Neural cell (in vitro differentiated cells): ENCODE measurements around the gene GOLGA8B. TPM values are rescaled to one million over a fixed set of nuclear protein-coding genes. Genes with fewer than 3 reads are reported as not detected.

Experiments used
- H2AFZ ChIP-seq: fragments of 200-600, 300-800 bp; sonication (generic), shearing (Covaris generic); 2 replicates; pipeline ENCODE4 v1.6.0; 2014; ENCODE audit warnings: low read depth, mild to moderate bottlenecking, antibody characterized with exemption, low read length, moderate library complexity
- H3F3A ChIP-seq: fragments of 200-600 bp; shearing (Covaris generic); 2 replicates; pipeline ENCODE4 v1.6.1; 2016; ENCODE audit warnings: mild to moderate bottlenecking, moderate library complexity, mixed read lengths, antibody characterized with exemption, low read length; ENCODE audit not compliant: insufficient read depth, poor library complexity, severe bottlenecking
- H3K27ac ChIP-seq: fragments of 200-600, 300-800 bp; sonication (generic), shearing (Covaris generic); 2 replicates; pipeline ENCODE4 v1.5.1; 2014; ENCODE audit warnings: mild to moderate bottlenecking, low read length, moderate library complexity
- H3K27me3 ChIP-seq: fragments of 300-800, 200-600 bp; sonication (generic), shearing (Covaris generic); 2 replicates; pipeline ENCODE4 v1.6.0; 2014; ENCODE audit warnings: mild to moderate bottlenecking, low read depth, low read length, moderate library complexity; ENCODE audit not compliant: insufficient read depth
- H3K36me3 ChIP-seq: fragments of 300-800, 200-600 bp; sonication (generic), shearing (Covaris generic); 2 replicates; pipeline ENCODE4 v1.5.1; 2014; ENCODE audit warnings: mild to moderate bottlenecking, antibody characterized with exemption, low read length, moderate library complexity; ENCODE audit not compliant: insufficient read depth
- H3K4me2 ChIP-seq: fragments of 300-800, 200-600 bp; sonication (generic), shearing (Covaris generic); 2 replicates; pipeline ENCODE4 v1.6.0; 2014; ENCODE audit warnings: mild to moderate bottlenecking, low read length
- H3K4me3 ChIP-seq: fragments of 300-800, 200-600 bp; sonication (generic), shearing (Covaris generic); 2 replicates; pipeline ENCODE4 v1.5.1; 2014; ENCODE audit warnings: mild to moderate bottlenecking, low read length, moderate library complexity
- H3K79me2 ChIP-seq: fragments of 200-600 bp; shearing (Covaris generic); replicated peaks from 2 replicates; pipeline ENCODE4 v1.6.0; 2014; ENCODE audit warnings: mild to moderate bottlenecking, low read length, moderate library complexity; ENCODE audit not compliant: insufficient read depth
- H3K9ac ChIP-seq: fragments of 300-800, 200-600 bp; sonication (generic), shearing (Covaris generic); 2 replicates; pipeline ENCODE4 v1.6.1; 2016; ENCODE audit warnings: mild to moderate bottlenecking, low read length, mixed read lengths
- H3K9me2 ChIP-seq: fragments of 200-600 bp; shearing (Covaris generic); 2 replicates; pipeline ENCODE4 v1.6.1; 2016; ENCODE audit warnings: mild to moderate bottlenecking, low read length, mixed read lengths; ENCODE audit not compliant: insufficient read depth
- H3K9me3 ChIP-seq: fragments of 200-600, 300-800 bp; sonication (generic), shearing (Covaris generic); 2 replicates; pipeline ENCODE4 v1.6.1; 2016; ENCODE audit warnings: mild to moderate bottlenecking, mixed run types, low read length, moderate library complexity, mixed read lengths
- H4K20me1 ChIP-seq: fragments of 200-600 bp; shearing (Covaris generic); 2 replicates; pipeline ENCODE4 v1.6.1; 2016; ENCODE audit warnings: mild to moderate bottlenecking, mixed run types; ENCODE audit not compliant: insufficient read depth
- EP300 ChIP-seq: fragments of 450-650 bp; conservative IDR thresholded peaks from 2 replicates; pipeline ENCODE4 v1.6.1; 2014; ENCODE audit warnings: antibody characterized with exemption, mild to moderate bottlenecking, moderate library complexity; ENCODE audit not compliant: poor library complexity, severe bottlenecking
- EZH2 ChIP-seq: fragments of 200-600, 300-800 bp; shearing (Covaris generic), sonication (generic); IDR thresholded peaks from 2 replicates; pipeline ENCODE4 v1.6.1; 2014; ENCODE audit warnings: antibody characterized with exemption, low read length, borderline replicate concordance, mild to moderate bottlenecking; ENCODE audit not compliant: insufficient read depth, poor library complexity, severe bottlenecking
- MXI1 ChIP-seq: fragments of 450-650 bp; conservative IDR thresholded peaks from 2 replicates; pipeline ENCODE4 v1.6.1; 2014; ENCODE audit warnings: antibody characterized with exemption, mild to moderate bottlenecking; ENCODE audit not compliant: poor library complexity, severe bottlenecking
- POLR2AphosphoS5 ChIP-seq: IDR thresholded peaks from 2 replicates; pipeline ENCODE4 v1.6.1; 2012
- RAD21 ChIP-seq: fragments of 450-650 bp; conservative IDR thresholded peaks from 2 replicates; pipeline ENCODE4 v1.6.1; 2014; ENCODE audit warnings: antibody characterized with exemption, mild to moderate bottlenecking, moderate library complexity
- REST ChIP-seq: IDR thresholded peaks from 2 replicates; pipeline ENCODE4 v1.6.1; 2012; ENCODE audit warnings: borderline replicate concordance
- SMC3 ChIP-seq: fragments of 450-650 bp; conservative IDR thresholded peaks from 2 replicates; pipeline ENCODE4 v1.6.1; 2014; ENCODE audit warnings: antibody characterized with exemption, mild to moderate bottlenecking, moderate library complexity; ENCODE audit not compliant: poor library complexity
- TAF1 ChIP-seq: IDR thresholded peaks from 2 replicates; pipeline ENCODE4 v1.6.1; 2012; ENCODE audit warnings: low read depth
- polyA plus RNA-seq: library from polyadenylated mRNA; depleted of rRNA; stranded (reverse); fragments of >200 nt; gene quantifications from 2 replicates; pipeline ENCODE4 v1.2.3, GENCODE V29; 2014
- TF ChIP-seq, protein P1 (sequence below): fragments of 450-650 bp; IDR thresholded peaks from 2 replicates; pipeline ENCODE4 v1.5.1; 2014; ENCODE audit warnings: antibody characterized with exemption, mild to moderate bottlenecking, moderate library complexity; ENCODE audit not compliant: poor library complexity, severe bottlenecking

Gene GOLGA8B
- polyA plus RNA-seq, 1 donor from 2014 or later: 462 TPM

DNA sequence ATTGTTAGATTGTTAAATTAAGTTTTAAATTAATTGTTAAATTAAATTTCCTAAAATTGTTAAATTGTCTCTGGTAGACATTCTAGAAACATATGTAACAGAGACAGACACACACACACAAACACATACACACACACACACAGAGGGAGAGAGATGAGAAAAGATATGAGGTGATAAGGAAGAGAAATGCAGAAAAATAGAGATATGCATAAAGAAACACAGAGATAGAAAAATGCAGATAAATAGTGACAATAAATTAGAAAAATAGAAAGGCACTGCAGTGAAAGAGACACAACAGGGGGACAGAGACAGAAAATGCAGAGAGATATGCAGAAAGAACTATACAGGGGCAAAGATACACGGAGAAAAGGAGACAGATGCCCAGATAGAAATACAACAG lies 25.1 kb upstream of the GOLGA8B start:
- Histone ChIP-seq H3K79me2 (no peaks in the 10 kb centered on the region), H3K27me3 (no peaks in the 10 kb centered on the region), H4K20me1 (no peaks in the 10 kb centered on the region), H3K9ac (no peak overlapping the region), H3F3A (no peaks in the 10 kb centered on the region), H3K4me2 (no peak overlapping the region), H3K9me2 (no peaks in the 10 kb centered on the region), H3K36me3 (no peaks in the 10 kb centered on the region), H3K9me3 (no peaks in the 10 kb centered on the region), H2AFZ (no peak overlapping the region), H3K4me3 (no peak overlapping the region), H3K27ac (no peak overlapping the region)
- no peak for TF ChIP-seq SMC3
- no peak for TF ChIP-seq REST
- TF ChIP-seq TAF1: no peak
- TF ChIP-seq POLR2AphosphoS5: no peak
- no peak for TF ChIP-seq EP300
- no peak for TF ChIP-seq MXI1
- TF ChIP-seq, protein P1, sequence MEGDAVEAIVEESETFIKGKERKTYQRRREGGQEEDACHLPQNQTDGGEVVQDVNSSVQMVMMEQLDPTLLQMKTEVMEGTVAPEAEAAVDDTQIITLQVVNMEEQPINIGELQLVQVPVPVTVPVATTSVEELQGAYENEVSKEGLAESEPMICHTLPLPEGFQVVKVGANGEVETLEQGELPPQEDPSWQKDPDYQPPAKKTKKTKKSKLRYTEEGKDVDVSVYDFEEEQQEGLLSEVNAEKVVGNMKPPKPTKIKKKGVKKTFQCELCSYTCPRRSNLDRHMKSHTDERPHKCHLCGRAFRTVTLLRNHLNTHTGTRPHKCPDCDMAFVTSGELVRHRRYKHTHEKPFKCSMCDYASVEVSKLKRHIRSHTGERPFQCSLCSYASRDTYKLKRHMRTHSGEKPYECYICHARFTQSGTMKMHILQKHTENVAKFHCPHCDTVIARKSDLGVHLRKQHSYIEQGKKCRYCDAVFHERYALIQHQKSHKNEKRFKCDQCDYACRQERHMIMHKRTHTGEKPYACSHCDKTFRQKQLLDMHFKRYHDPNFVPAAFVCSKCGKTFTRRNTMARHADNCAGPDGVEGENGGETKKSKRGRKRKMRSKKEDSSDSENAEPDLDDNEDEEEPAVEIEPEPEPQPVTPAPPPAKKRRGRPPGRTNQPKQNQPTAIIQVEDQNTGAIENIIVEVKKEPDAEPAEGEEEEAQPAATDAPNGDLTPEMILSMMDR: no peak
- no peak for TF ChIP-seq EZH2
- no peak for TF ChIP-seq RAD21

DNA sequence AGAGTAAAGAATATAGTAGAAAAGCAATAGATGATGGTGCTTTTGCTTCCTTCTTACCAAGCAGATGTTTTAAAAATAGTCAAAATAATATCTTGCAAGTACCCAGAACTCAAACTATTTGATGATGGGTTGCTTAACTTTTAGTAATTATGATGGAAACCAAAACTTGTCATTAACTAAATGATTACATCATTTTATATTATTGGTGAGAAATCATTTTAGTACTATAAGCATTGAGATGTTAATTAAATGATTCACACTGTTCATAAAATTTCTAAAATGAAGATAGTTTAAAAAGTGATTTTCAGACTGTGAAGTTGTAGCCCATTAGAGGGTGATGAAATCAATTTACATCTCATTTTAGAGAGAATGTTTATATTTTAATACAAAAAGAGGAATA lies 24.4 kb upstream of the GOLGA8B start:
- no peak overlapping the region for H3K9ac ChIP-seq
- no peak overlapping the region for H3K4me3 ChIP-seq
- H2AFZ ChIP-seq: no peak overlapping the region
- H3K9me3 ChIP-seq: no peaks in the 10 kb centered on the region
- no peaks in the 10 kb centered on the region for H3K27me3 ChIP-seq
- no peak overlapping the region for H3K27ac ChIP-seq
- H3K36me3 ChIP-seq: no peaks in the 10 kb centered on the region
- TF ChIP-seq POLR2AphosphoS5 (no peak), SMC3 (no peak), EZH2 (no peak), EP300 (no peak), TAF1 (no peak), RAD21 (no peak), MXI1 (no peak), REST (no peak)
- TF ChIP-seq, protein P1: no peak
- no peaks in the 10 kb centered on the region for H4K20me1 ChIP-seq
- no peaks in the 10 kb centered on the region for H3F3A ChIP-seq
- no peaks in the 10 kb centered on the region for H3K79me2 ChIP-seq
- H3K9me2 ChIP-seq: no peaks in the 10 kb centered on the region
- no peak overlapping the region for H3K4me2 ChIP-seq
